Measurements from ENCODE around the gene DHCR7.

DNA sequence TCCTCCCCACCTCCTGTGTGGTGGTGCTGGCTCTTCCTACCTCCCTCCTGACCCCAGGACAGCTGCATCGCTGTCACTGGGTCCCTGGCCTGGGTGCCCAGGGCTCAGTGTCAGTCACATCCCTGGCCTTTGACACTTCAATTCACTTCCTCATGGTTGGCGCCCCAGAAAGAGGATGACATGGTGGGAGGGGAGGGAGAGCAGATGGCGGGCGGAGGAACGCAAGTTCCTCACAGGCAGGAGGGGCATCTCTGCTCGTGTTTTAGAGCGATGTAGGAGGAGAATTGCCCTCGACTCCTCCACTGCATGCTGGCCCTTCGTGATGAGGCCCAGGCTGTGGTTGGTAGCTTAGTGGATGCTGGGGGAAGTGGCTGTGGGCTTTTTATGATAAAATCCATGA lies 43.7 kb upstream of the DHCR7 start:
- TF ChIP-seq EZH2 (IDR thresholded peaks at IDR 0.05) (no peak), EZH2phosphoT487 (IDR thresholded peaks at IDR 0.05) (no peak)
- TF ChIP-seq, protein P1, sequence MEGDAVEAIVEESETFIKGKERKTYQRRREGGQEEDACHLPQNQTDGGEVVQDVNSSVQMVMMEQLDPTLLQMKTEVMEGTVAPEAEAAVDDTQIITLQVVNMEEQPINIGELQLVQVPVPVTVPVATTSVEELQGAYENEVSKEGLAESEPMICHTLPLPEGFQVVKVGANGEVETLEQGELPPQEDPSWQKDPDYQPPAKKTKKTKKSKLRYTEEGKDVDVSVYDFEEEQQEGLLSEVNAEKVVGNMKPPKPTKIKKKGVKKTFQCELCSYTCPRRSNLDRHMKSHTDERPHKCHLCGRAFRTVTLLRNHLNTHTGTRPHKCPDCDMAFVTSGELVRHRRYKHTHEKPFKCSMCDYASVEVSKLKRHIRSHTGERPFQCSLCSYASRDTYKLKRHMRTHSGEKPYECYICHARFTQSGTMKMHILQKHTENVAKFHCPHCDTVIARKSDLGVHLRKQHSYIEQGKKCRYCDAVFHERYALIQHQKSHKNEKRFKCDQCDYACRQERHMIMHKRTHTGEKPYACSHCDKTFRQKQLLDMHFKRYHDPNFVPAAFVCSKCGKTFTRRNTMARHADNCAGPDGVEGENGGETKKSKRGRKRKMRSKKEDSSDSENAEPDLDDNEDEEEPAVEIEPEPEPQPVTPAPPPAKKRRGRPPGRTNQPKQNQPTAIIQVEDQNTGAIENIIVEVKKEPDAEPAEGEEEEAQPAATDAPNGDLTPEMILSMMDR (IDR thresholded peaks at IDR 0.05): no peak
